ENCODE data around the gene MAP3K5. TPM values are rescaled to one million over a fixed set of nuclear protein-coding genes. Genes with fewer than 3 reads are reported as not detected.
"Not testable (repeated sequence)": the region's sequence is repeated elsewhere in the genome, so short reads cannot be mapped to it uniquely, and the experiment has no call there.

Gene MAP3K5
- total and polyA plus RNA-seq, 9 donors, result 37.0 to 217 (median 80.2) TPM

DNA sequence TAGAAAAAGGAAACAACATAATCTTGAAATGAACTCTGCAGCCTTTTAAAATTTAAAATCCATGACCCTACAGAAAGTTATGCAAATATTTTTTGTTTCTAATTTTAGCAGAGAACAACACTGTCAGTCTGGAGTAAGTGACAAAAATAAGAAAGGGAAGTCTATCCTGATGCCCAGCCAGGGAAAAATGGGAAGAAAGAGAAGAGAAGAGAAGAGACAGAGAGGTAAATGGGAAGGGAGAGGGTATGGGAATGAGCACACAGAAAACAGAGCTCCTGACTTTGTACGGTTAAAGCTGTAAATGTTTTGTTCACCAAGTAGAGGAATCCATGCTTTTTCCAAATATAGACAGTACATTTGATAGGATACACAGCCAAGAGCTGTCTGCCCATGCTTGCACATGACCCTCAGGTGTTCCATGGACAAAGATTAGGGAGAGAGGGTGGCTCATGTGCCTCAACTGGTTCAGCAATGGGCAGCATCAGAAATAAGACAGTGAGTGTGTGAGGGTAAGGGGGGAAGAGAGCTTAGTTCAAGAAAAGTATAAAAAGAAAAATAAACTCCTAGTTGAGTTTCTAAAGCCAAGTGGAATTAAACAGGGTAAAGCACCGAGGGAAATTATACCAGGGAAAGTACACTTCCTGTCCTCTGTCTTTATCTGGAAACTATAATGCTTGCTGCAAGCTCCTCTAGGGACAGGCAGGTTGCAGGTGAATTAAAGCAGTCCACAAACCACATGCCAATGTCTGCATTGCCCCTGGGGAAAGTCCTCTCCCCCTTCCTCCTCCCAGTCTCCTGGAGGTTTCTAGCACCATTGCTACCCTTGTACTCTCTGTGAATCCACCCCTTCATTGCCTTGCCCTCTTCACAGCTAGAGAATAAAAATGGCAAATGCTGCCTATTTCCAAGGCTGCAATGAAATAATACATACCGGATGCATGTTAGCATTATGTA is 30.0 kb downstream of the MAP3K5 start:
- Histone ChIP-seq H3K27me3 (no peaks in the 10 kb centered on the region), H3K36me3 (no peaks in the 10 kb centered on the region), H3K9me3 (no peaks in the 10 kb centered on the region), H3K27ac (peak overlapping the region; percentile 39 to 51), H3K4me3 (no peak overlapping the region), H3K4me1 (ENCODE audit: insufficient read depth) (peaks cover 36% of the 10 kb centered on the region)
- 20 to 26% (median 24%) methylated on average over 3 of the region's 3 CpGs for WGBS, 3 donors
- no peak for DNase-seq
- intact Hi-C loops (cut with DNase I), result no loop called here
- TF ChIP-seq POLR2A (IDR thresholded peaks at IDR 0.05), result no peak
- TF ChIP-seq, protein P1, sequence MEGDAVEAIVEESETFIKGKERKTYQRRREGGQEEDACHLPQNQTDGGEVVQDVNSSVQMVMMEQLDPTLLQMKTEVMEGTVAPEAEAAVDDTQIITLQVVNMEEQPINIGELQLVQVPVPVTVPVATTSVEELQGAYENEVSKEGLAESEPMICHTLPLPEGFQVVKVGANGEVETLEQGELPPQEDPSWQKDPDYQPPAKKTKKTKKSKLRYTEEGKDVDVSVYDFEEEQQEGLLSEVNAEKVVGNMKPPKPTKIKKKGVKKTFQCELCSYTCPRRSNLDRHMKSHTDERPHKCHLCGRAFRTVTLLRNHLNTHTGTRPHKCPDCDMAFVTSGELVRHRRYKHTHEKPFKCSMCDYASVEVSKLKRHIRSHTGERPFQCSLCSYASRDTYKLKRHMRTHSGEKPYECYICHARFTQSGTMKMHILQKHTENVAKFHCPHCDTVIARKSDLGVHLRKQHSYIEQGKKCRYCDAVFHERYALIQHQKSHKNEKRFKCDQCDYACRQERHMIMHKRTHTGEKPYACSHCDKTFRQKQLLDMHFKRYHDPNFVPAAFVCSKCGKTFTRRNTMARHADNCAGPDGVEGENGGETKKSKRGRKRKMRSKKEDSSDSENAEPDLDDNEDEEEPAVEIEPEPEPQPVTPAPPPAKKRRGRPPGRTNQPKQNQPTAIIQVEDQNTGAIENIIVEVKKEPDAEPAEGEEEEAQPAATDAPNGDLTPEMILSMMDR (IDR thresholded peaks at IDR 0.05), result no peak
- no peak for TF ChIP-seq EP300 (IDR thresholded peaks at IDR 0.05)

GRCh38 chr6:136761227-136761922 is 30.9 kb downstream of the MAP3K5 start:
- no peak for TF ChIP-seq EP300 (IDR thresholded peaks at IDR 0.05)
- TF ChIP-seq POLR2A (IDR thresholded peaks at IDR 0.05), result no peak
- TF ChIP-seq, protein P1 (IDR thresholded peaks at IDR 0.05), result no peak
- intact Hi-C loops (cut with DNase I), result no loop called here
- Histone ChIP-seq H3K36me3 (no peaks in the 10 kb centered on the region), H3K27me3 (no peaks in the 10 kb centered on the region), H3K4me1 (ENCODE audit: insufficient read depth) (peaks cover 35% of the 10 kb centered on the region), H3K27ac (peak overlapping the region; percentile 39 to 51), H3K4me3 (peak overlapping the region; percentile 12), H3K9me3 (no peaks in the 10 kb centered on the region)
- peak in 3 of 5 donors; percentile 48 to 49 (median 49) for DNase-seq
- WGBS, 3 donors, result 3 to 8% (median 4%) methylated on average over 9 of the region's 9 CpGs

DNA sequence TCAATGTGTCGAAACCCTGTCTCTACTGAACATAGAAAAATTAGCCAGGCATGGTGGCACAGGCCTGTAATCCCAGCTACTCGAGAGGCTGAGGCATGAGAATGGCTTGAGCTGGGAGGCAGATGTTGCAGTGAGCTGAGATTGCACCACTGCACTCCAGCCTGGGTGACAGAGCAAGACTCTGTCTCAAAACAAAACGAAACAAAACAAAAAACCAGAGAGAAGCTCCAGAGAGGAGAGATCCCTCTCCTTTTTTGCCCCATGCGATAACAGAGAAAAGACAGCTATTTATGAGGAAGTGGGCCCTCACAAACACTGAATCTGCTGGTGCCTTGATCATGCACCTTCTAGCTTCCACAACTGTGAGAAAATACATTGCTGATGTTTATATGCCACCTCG is 31.5 kb downstream of the MAP3K5 start:
- H3K36me3 ChIP-seq; H3K9me3 ChIP-seq; H3K4me3 ChIP-seq; intact Hi-C loops (cut with DNase I); DNase-seq; H3K27me3 ChIP-seq: not testable (repeated sequence)
- 47 to 66% (median 57%) methylated on average over 5 of the region's 5 CpGs for WGBS, 3 donors
- H3K4me1 ChIP-seq (ENCODE audit: insufficient read depth), result peaks cover 34% of the 10 kb centered on the region
- H3K27ac ChIP-seq, result peak overlapping the region; percentile 31 to 39

DNA sequence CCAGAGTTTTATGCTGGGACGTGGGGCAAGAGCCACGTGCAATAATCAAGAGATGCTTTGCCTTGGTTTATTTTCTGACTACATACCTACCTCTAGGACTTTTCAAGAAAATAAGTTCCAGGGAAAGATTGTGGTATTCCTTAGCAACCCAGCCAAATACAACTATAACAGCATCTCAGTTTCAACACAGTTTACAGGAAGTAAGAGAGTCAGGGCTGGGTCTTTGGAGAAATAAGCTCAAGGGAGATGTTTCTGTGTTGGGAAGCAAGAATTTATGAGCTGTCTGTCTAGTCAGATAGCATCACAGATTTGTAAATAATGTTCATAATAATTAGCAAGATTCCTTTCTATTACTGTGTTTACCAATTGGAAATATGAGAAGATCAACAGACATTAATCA is 35.1 kb downstream of the MAP3K5 start:
- Histone ChIP-seq H3K4me1 (ENCODE audit: insufficient read depth) (peaks cover 26% of the 10 kb centered on the region), H3K36me3 (no peaks in the 10 kb centered on the region), H3K4me3 (no peak overlapping the region), H3K9me3 (no peaks in the 10 kb centered on the region), H3K27me3 (no peaks in the 10 kb centered on the region), H3K27ac (no peak overlapping the region)
- intact Hi-C loops (cut with DNase I), result no loop called here
- WGBS, 3 donors, result 64 to 84% (median 80%) methylated on average over 2 of the region's 2 CpGs
- TF ChIP-seq, protein P1 (IDR thresholded peaks at IDR 0.05), result no peak
- no peak for TF ChIP-seq POLR2A (IDR thresholded peaks at IDR 0.05)
- TF ChIP-seq EP300 (IDR thresholded peaks at IDR 0.05), result no peak
- DNase-seq, result no peak
